Measurements from ENCODE around the gene CAMK2D.

The CAMK2D gene

GRCh38 chr4:113447061-113447460 is 314.5 kb downstream of the CAMK2D start:
- H3K27ac Mint-ChIP-seq, result peak overlapping the region; percentile 72
- H3K36me3 Mint-ChIP-seq (ENCODE audit: low read depth), result peaks cover 18% of the 10 kb centered on the region
- H3K27me3 Mint-ChIP-seq, result peaks cover under 1% of the 10 kb centered on the region
- peaks cover 10% of the 10 kb centered on the region for H3K4me1 Mint-ChIP-seq (ENCODE audit: low read depth)
- peaks cover 14% of the 10 kb centered on the region for H3K9me3 Mint-ChIP-seq
- H3K4me3 Mint-ChIP-seq, result no peak overlapping the region

DNA sequence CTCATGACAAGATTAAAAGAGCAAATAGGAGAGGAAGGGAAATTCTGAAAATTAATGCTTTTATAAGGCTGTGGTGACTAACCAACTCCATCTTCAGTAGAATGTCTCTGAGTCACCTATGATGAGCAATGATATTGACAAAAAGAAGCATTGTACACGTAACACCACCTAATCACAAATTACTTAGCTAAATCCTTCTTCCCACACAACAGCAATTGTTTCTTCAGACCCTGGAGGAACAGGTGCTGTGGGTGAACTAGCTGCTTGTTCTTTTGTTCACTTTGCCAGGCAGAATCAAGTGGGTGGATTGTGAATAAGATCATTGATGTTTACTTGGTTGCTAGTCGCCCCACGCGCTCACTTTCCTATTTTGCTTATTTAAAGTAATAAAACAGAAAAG is 315.5 kb downstream of the CAMK2D start:
- H3K27ac Mint-ChIP-seq, result peak overlapping the region; percentile 72
- peaks cover 10% of the 10 kb centered on the region for H3K4me1 Mint-ChIP-seq (ENCODE audit: low read depth)
- peaks cover 4% of the 10 kb centered on the region for H3K27me3 Mint-ChIP-seq
- peak overlapping the region; percentile 10 for H3K4me3 Mint-ChIP-seq
- H3K36me3 Mint-ChIP-seq (ENCODE audit: low read depth), result peaks cover 10% of the 10 kb centered on the region
- H3K9me3 Mint-ChIP-seq, result peaks cover 14% of the 10 kb centered on the region

- Mint-ChIP-seq H3K36me3 (ENCODE audit: low read depth) (peaks cover 10% of the 10 kb centered on the region), H3K9me3 (peaks cover 14% of the 10 kb centered on the region), H3K4me3 (no peak overlapping the region), H3K27me3 (peaks cover 4% of the 10 kb centered on the region), H3K27ac (peak overlapping the region; percentile 64), H3K4me1 (ENCODE audit: low read depth) (peaks cover 10% of the 10 kb centered on the region)
These were observed 316.3 kb downstream of the CAMK2D start for GRCh38 chr4:113445286-113445685.

GRCh38 chr4:113444386-113444785 is 317.2 kb downstream of the CAMK2D start:
- Mint-ChIP-seq H3K4me3 (no peak overlapping the region), H3K4me1 (ENCODE audit: low read depth) (peaks cover 10% of the 10 kb centered on the region), H3K27ac (no peak overlapping the region), H3K9me3 (peaks cover 14% of the 10 kb centered on the region), H3K36me3 (ENCODE audit: low read depth) (peaks cover 10% of the 10 kb centered on the region), H3K27me3 (peaks cover 4% of the 10 kb centered on the region)

DNA sequence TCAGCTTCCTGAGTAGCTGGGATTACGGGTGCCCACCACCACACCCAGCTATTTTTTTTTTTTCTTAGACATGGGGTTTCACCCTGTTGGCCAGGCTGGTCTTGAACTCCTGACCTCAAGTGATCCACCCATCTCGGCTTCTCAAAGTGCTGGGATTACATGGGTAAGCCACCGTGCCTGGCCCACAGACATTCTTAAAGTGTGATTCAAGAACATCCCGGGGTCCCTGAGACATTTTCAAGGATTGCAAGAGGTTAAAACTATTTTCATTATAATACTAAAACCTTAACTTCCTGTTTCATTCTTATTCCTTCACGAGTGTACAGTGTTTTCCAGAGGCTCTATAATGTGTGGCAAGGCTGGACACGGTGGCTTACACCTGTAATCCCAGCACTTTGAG is 318.7 kb downstream of the CAMK2D start:
- Mint-ChIP-seq H3K27me3 (peaks cover 4% of the 10 kb centered on the region), H3K36me3 (ENCODE audit: low read depth) (peaks cover 10% of the 10 kb centered on the region), H3K4me3 (no peak overlapping the region), H3K4me1 (ENCODE audit: low read depth) (peaks cover 10% of the 10 kb centered on the region), H3K9me3 (peaks cover 14% of the 10 kb centered on the region), H3K27ac (no peak overlapping the region)

DNA sequence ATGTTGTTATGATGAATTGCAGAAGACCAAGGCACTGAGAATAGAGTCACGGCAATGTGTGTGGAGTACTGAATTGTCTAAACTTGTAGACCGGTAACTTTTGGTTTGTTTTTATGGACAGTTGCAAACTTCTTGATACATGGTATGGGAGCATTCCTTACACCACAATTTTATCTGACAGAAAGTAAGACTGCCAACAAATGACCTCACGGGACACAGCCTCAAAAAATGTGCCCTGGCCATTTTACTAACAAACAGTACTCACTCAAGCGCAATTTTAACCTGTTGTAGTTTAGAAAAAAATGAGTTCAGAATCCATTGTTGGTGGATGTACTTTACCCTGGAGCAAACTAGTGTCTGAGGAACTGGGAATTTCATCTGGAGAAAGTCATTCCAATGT is 321.2 kb downstream of the CAMK2D start:
- Mint-ChIP-seq H3K36me3 (ENCODE audit: low read depth) (no peaks in the 10 kb centered on the region), H3K4me1 (ENCODE audit: low read depth) (peaks cover 23% of the 10 kb centered on the region), H3K9me3 (peaks cover 9% of the 10 kb centered on the region), H3K27ac (no peak overlapping the region), H3K4me3 (no peak overlapping the region), H3K27me3 (peaks cover 4% of the 10 kb centered on the region)

GRCh38 chr4:113438596-113438995 is 322.9 kb downstream of the CAMK2D start:
- no peaks in the 10 kb centered on the region for H3K9me3 Mint-ChIP-seq
- H3K4me3 Mint-ChIP-seq, result no peak overlapping the region
- H3K27ac Mint-ChIP-seq, result no peak overlapping the region
- H3K27me3 Mint-ChIP-seq, result peaks cover 5% of the 10 kb centered on the region
- H3K4me1 Mint-ChIP-seq (ENCODE audit: low read depth), result peaks cover 15% of the 10 kb centered on the region
- no peaks in the 10 kb centered on the region for H3K36me3 Mint-ChIP-seq (ENCODE audit: low read depth)

DNA sequence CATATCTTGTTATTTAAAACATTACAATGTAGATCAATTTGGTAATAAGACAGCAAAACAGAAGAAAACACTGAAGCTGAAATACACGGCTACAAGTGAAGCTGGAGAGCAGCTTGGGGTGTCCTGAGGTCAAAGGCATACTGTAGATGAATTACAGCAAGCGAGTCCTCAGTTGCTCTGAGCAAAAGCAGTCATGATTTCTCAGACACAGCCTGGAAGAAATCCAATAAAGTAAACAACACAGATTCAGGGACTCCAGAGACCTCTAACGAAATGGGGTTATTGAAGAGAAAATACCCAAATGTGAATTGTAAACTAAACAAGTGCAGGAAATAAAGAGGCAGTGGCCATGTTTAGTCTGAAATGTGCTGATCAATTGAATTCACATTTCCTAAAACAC is 324.4 kb downstream of the CAMK2D start:
- Mint-ChIP-seq H3K4me3 (no peak overlapping the region), H3K27ac (no peak overlapping the region), H3K36me3 (ENCODE audit: low read depth) (no peaks in the 10 kb centered on the region), H3K4me1 (ENCODE audit: low read depth) (peaks cover 13% of the 10 kb centered on the region), H3K27me3 (peaks cover 13% of the 10 kb centered on the region), H3K9me3 (no peaks in the 10 kb centered on the region)

- Mint-ChIP-seq H3K27me3 (peaks cover 9% of the 10 kb centered on the region), H3K4me3 (no peak overlapping the region), H3K27ac (no peak overlapping the region), H3K4me1 (ENCODE audit: low read depth) (peaks cover 13% of the 10 kb centered on the region), H3K36me3 (ENCODE audit: low read depth) (no peaks in the 10 kb centered on the region), H3K9me3 (no peaks in the 10 kb centered on the region)
These were observed 325.2 kb downstream of the CAMK2D start for GRCh38 chr4:113436360-113436759.

GRCh38 chr4:113435893-113436292 is 325.6 kb downstream of the CAMK2D start:
- Mint-ChIP-seq H3K9me3 (no peaks in the 10 kb centered on the region), H3K36me3 (ENCODE audit: low read depth) (no peaks in the 10 kb centered on the region), H3K4me1 (ENCODE audit: low read depth) (peaks cover 13% of the 10 kb centered on the region), H3K27ac (no peak overlapping the region), H3K27me3 (peaks cover 9% of the 10 kb centered on the region), H3K4me3 (no peak overlapping the region)

GRCh38 chr4:113434247-113434587 is 327.3 kb downstream of the CAMK2D start:
- no peaks in the 10 kb centered on the region for H3K36me3 Mint-ChIP-seq (ENCODE audit: low read depth)
- peaks cover 13% of the 10 kb centered on the region for H3K4me1 Mint-ChIP-seq (ENCODE audit: low read depth)
- no peak overlapping the region for H3K27ac Mint-ChIP-seq
- no peak overlapping the region for H3K4me3 Mint-ChIP-seq
- H3K9me3 Mint-ChIP-seq, result peaks cover 2% of the 10 kb centered on the region
- H3K27me3 Mint-ChIP-seq, result peaks cover 14% of the 10 kb centered on the region

DNA sequence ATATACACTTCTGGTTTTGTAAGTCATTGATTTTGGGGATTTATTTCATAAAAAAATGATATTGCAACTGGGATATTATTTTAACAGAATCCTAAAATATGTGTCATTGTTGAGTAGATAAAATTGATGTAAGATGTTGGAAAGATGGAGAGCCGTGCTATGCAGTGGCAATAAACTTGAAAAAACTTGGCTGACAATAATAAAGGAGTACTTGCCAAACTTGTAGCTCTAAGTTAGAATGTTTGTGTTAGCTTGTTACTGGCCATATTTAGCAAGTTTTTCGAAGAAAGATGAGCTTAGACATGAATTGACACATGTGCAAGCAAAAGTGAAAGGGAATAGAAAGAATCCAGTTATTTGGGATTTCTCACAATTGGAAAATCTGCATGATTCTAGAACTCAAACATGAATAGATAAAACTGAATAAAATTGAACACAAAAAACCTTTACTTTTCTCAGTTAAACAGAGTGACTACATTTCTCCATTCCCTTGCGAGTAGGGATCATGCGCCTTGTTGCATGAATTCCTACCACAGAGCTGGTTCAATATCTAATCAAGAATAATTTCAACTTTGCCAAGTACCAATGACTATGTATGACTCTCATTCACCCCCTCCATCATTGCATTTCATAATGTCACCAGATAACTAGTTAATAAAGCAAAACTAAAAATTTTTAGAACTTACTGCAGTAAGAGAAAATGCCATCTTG is 327.8 kb downstream of the CAMK2D start:
- H3K4me1 Mint-ChIP-seq (ENCODE audit: low read depth), result peaks cover 13% of the 10 kb centered on the region
- peaks cover 7% of the 10 kb centered on the region for H3K9me3 Mint-ChIP-seq
- peaks cover 16% of the 10 kb centered on the region for H3K27me3 Mint-ChIP-seq
- H3K4me3 Mint-ChIP-seq, result no peak overlapping the region
- no peak overlapping the region for H3K27ac Mint-ChIP-seq
- no peaks in the 10 kb centered on the region for H3K36me3 Mint-ChIP-seq (ENCODE audit: low read depth)

DNA sequence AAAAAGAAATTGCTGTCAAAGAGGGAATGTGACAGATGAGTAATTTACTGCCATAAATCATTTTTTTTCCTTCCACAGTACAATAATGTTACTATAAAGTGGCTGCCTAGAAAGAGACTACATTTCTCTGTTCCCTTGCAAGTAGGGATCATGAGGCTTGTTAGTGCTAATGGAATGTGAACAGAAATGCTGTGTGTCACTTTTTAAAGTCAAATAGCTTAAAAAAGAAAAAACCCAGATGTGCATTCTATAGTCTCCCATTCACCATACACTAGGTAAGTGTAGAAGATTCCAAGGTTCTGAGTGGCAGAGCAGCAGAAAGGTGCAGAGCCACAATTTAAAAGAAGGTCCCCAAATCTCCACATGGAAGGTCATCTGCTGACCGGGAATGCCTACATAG is 328.4 kb downstream of the CAMK2D start:
- peaks cover 16% of the 10 kb centered on the region for H3K27me3 Mint-ChIP-seq
- H3K9me3 Mint-ChIP-seq, result peaks cover 7% of the 10 kb centered on the region
- no peaks in the 10 kb centered on the region for H3K36me3 Mint-ChIP-seq (ENCODE audit: low read depth)
- peaks cover 13% of the 10 kb centered on the region for H3K4me1 Mint-ChIP-seq (ENCODE audit: low read depth)
- H3K4me3 Mint-ChIP-seq, result no peak overlapping the region
- H3K27ac Mint-ChIP-seq, result no peak overlapping the region

DNA sequence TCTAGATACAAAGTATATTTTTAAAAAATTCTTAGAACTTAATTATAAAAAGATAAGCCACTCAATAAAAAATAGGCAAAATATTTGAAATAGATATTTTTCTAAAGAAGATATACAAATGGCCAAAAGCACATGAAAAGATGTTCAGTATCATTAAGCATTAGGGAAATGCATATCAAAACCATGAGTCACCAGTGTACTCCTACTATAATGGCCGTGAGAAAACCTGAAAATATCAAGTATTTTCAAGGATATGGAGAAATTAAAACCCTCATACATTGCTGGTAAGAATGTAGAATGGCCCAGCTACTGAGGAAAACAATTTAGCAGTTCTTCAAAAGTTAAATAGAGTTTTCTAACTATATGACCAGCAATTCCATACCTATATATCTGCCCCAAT is 337.9 kb downstream of the CAMK2D start:
- Mint-ChIP-seq H3K9me3 (peaks cover 19% of the 10 kb centered on the region), H3K4me1 (ENCODE audit: low read depth) (no peaks in the 10 kb centered on the region), H3K27me3 (peaks cover 7% of the 10 kb centered on the region), H3K4me3 (no peak overlapping the region), H3K27ac (no peak overlapping the region), H3K36me3 (ENCODE audit: low read depth) (peaks cover 4% of the 10 kb centered on the region)

- H3K27me3 Mint-ChIP-seq, result peaks cover 30% of the 10 kb centered on the region
- no peaks in the 10 kb centered on the region for H3K4me1 Mint-ChIP-seq (ENCODE audit: low read depth)
- H3K9me3 Mint-ChIP-seq, result peaks cover 19% of the 10 kb centered on the region
- H3K4me3 Mint-ChIP-seq, result no peak overlapping the region
- no peak overlapping the region for H3K27ac Mint-ChIP-seq
- peaks cover 4% of the 10 kb centered on the region for H3K36me3 Mint-ChIP-seq (ENCODE audit: low read depth)
These were observed 340.6 kb downstream of the CAMK2D start for GRCh38 chr4:113420938-113421337.

DNA sequence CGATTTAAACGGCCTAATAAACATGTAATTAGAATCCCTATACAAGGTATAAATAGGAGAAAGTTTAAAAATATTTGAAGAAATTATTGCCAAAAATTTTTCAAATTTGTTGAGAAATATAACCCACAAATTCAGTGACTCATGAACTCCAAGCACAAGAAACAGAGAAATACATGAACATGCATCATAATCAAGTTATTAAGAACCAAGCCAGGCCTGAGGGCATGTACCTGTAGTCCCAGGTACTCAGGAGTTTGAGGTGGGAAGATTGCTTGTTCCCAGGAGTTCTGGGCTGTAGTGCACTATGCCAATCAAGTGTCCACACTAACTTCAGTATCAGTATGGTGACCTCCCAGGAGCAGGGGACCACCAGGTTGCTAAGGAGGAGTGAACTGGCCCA is 341.9 kb downstream of the CAMK2D start:
- Mint-ChIP-seq H3K36me3 (ENCODE audit: low read depth) (peaks cover 4% of the 10 kb centered on the region), H3K4me1 (ENCODE audit: low read depth) (no peaks in the 10 kb centered on the region), H3K9me3 (peaks cover 19% of the 10 kb centered on the region), H3K27ac (no peak overlapping the region), H3K27me3 (peaks cover 37% of the 10 kb centered on the region), H3K4me3 (no peak overlapping the region)

Data from stimulated activated naive CD8-positive, alpha-beta T cell treated with anti-CD3 and anti-CD28 coated beads, Interleukin-15, Interleukin-2, amounts not matched to agents 100 ng/mL and 50 ng/mL, for 24 hours (primary cell).